ENCODE data around the gene CDK13. TPM values are rescaled to one million over a fixed set of nuclear protein-coding genes. Genes with fewer than 3 reads are reported as not detected.

Gene CDK13
- total RNA-seq, 1 donor from 2014 or later, result 68.6 TPM

DNA sequence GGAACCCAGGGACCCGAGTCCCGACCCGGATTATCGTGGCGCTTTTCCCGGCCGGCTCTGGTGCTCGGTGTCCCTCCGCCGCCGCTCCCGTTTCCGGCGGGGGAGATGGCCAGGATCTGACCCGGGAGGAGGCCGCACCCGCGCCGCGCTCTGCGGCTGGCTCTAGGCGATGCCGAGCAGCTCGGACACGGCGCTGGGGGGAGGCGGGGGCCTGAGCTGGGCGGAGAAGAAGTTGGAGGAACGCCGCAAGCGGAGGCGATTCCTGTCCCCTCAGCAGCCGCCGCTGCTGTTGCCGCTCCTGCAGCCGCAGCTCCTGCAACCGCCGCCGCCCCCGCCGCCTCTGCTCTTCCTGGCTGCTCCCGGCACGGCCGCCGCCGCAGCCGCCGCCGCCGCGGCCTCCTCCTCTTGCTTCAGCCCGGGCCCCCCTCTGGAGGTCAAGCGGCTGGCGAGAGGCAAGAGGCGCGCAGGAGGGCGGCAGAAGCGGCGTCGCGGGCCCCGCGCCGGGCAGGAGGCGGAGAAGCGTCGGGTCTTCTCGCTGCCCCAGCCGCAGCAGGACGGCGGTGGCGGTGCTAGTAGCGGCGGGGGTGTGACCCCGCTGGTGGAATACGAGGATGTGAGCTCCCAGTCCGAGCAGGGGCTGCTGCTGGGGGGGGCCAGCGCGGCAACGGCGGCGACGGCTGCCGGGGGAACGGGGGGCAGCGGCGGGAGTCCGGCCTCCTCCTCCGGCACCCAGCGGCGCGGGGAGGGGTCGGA lies 593 bp downstream of the CDK13 start:
- Histone ChIP-seq H3K27me3 (no peaks in the 10 kb centered on the region), H3K4me1 (peaks cover 9 to 27% of the 10 kb centered on the region in 2 donors), H3K9me3 (no peaks in the 10 kb centered on the region), H3K36me3 (no peaks in the 10 kb centered on the region), H3K4me3 (peak overlapping the region; percentile 98 to 100), H3K27ac (peak overlapping the region; percentile 100)
- intact Hi-C loops (cut with DNase I), result loop anchor here (2.0 to 10.0 kb wide), 3 partner anchors 102 to 1754 kb away; partner anchors contain the start of genes INHBA and RALA
- TF ChIP-seq CTCF (IDR thresholded peaks at IDR 0.05), result no peak
- DNase-seq (ENCODE audit: low spot score in 2 of 2), result peak in 1 of 2 donors; percentile 66

- peak in 2 of 3 experiments; percentile 31 to 56 for TF ChIP-seq CTCF (IDR thresholded peaks at IDR 0.05)
- H3K27me3 ChIP-seq, result no peaks in the 10 kb centered on the region
- peak in 1 of 2 donors; percentile 73 for DNase-seq (ENCODE audit: low spot score in 2 of 2)
- intact Hi-C loops (cut with DNase I), result loop anchor here (2.0 to 10.0 kb wide), 3 partner anchors 101 to 1753 kb away; partner anchors contain the start of genes INHBA and RALA
- H3K27ac ChIP-seq, result peak overlapping the region; percentile 100
- H3K9me3 ChIP-seq, result no peaks in the 10 kb centered on the region
- no peaks in the 10 kb centered on the region for H3K36me3 ChIP-seq
- H3K4me1 ChIP-seq, result peaks cover 9 to 28% of the 10 kb centered on the region in 2 donors
- H3K4me3 ChIP-seq, result peak overlapping the region; percentile 98 to 100
Observed at GRCh38 chr7:39951226-39952194, 1.5 kb downstream of the CDK13 start.

- TF ChIP-seq CTCF (IDR thresholded peaks at IDR 0.05), result no peak
- peaks cover 9 to 35% of the 10 kb centered on the region in 2 donors for H3K4me1 ChIP-seq
- intact Hi-C loops (cut with DNase I), result loop anchor here (10.0 kb wide), 2 partner anchors 328 to 1752 kb away; partner anchors contain the start of genes INHBA and RALA
- no peaks in the 10 kb centered on the region for H3K9me3 ChIP-seq
- DNase-seq (ENCODE audit: low spot score in 2 of 2), result no peak
- H3K27ac ChIP-seq, result peak overlapping the region; percentile 100
- no peaks in the 10 kb centered on the region for H3K27me3 ChIP-seq
- peak overlapping the region; percentile 98 to 100 for H3K4me3 ChIP-seq
- H3K36me3 ChIP-seq, result no peaks in the 10 kb centered on the region
Observed at GRCh38 chr7:39952374-39952773, 2.3 kb downstream of the CDK13 start.

GRCh38 chr7:39952803-39953202 lies 2.7 kb downstream of the CDK13 start:
- TF ChIP-seq CTCF (IDR thresholded peaks at IDR 0.05), result no peak
- Histone ChIP-seq H3K4me3 (peak overlapping the region; percentile 98 to 100), H3K27me3 (no peaks in the 10 kb centered on the region), H3K27ac (no peak overlapping the region), H3K4me1 (peaks cover 9 to 36% of the 10 kb centered on the region in 2 donors), H3K36me3 (no peaks in the 10 kb centered on the region), H3K9me3 (no peaks in the 10 kb centered on the region)
- no peak for DNase-seq (ENCODE audit: low spot score in 2 of 2)
- intact Hi-C loops (cut with DNase I), result loop anchor here (10.0 kb wide), 2 partner anchors 328 to 1752 kb away; partner anchors contain the start of genes INHBA and RALA

GRCh38 chr7:39954694-39955093 lies 4.6 kb downstream of the CDK13 start:
- Histone ChIP-seq H3K4me1 (peaks cover 6 to 34% of the 10 kb centered on the region in 2 donors), H3K27me3 (no peaks in the 10 kb centered on the region), H3K4me3 (peak overlapping the region; percentile 5 to 9), H3K9me3 (no peaks in the 10 kb centered on the region), H3K27ac (no peak overlapping the region), H3K36me3 (no peaks in the 10 kb centered on the region)
- DNase-seq (ENCODE audit: low spot score in 2 of 2), result no peak
- intact Hi-C loops (cut with DNase I), result loop anchor here (10.0 kb wide), 2 partner anchors 330 to 1750 kb away; partner anchors contain the start of genes INHBA and RALA
- TF ChIP-seq CTCF (IDR thresholded peaks at IDR 0.05), result no peak
